OCI-LY7 (cell line): Measurements from ENCODE around the gene KCNE1. TPM values are rescaled to one million over a fixed set of nuclear protein-coding genes. Genes with fewer than 3 reads are reported as not detected.

Source experiments
- BruUV-seq: library from RNA; stranded (reverse); fragments of 400-500 nt; replicated peaks from 2 replicates; lab custom pipeline; 2021; lab: Mats Ljungman, UMichigan
- CTCF ChIA-PET: fragments of 300-600 bp; sonication (Branson Sonifier 250); formaldehyde crosslinking; loops from one replicate; lab custom pipeline; 2022; ENCODE audit warnings: antibody characterized with exemption; ENCODE audit not compliant: unreplicated experiment; lab: Charles Lee
- POLR2A ChIA-PET: fragments of 300-600 bp; sonication (Branson Sonifier 250); formaldehyde crosslinking; loops from one replicate; lab custom pipeline; 2022; ENCODE audit warnings: antibody characterized with exemption; lab: Charles Lee
- DNase-seq: peaks from one replicate; pipeline ENCODE4 v3.0.0-alpha.2; 2015; ENCODE audit warnings: low spot score
- H2AFZ ChIP-seq: fragments of 200-600 bp; sonication (generic), shearing (Covaris generic); 2 replicates; pipeline ENCODE4 v1.6.1; 2014; ENCODE audit warnings: mild to moderate bottlenecking, antibody characterized with exemption, low read length, moderate library complexity
- H3K27ac ChIP-seq: fragments of 200-600 bp; sonication (generic); 2 replicates; pipeline ENCODE4 v1.5.1; 2014; ENCODE audit warnings: mixed run types, low read depth, mild to moderate bottlenecking, moderate library complexity, low read length, inconsistent platforms; ENCODE audit not compliant: poor library complexity, severe bottlenecking
- H3K36me3 ChIP-seq: fragments of 200-600 bp; sonication (generic); 2 replicates; pipeline ENCODE4 v1.6.1; 2014; ENCODE audit warnings: mild to moderate bottlenecking, antibody characterized with exemption, low read length, moderate library complexity, mixed read lengths; ENCODE audit not compliant: insufficient read depth
- H3K4me1 ChIP-seq: fragments of 200-600 bp; sonication (generic); 2 replicates; pipeline ENCODE4 v1.5.1; 2014; ENCODE audit warnings: mild to moderate bottlenecking, low read length; ENCODE audit not compliant: insufficient read depth, poor library complexity, severe bottlenecking
- H3K4me2 ChIP-seq: fragments of 200-600 bp; sonication (generic); 2 replicates; pipeline ENCODE4 v1.6.1; 2014; ENCODE audit warnings: mild to moderate bottlenecking, low read length
- H3K4me3 ChIP-seq: fragments of 200-600 bp; sonication (generic); 2 replicates; pipeline ENCODE4 v1.5.1; 2014; ENCODE audit warnings: mild to moderate bottlenecking, low read depth, low read length; ENCODE audit not compliant: poor library complexity, severe bottlenecking
- H3K79me2 ChIP-seq: fragments of 200-600 bp; sonication (generic); 2 replicates; pipeline ENCODE4 v1.6.1; 2016; ENCODE audit warnings: low read depth, mild to moderate bottlenecking, low read length, moderate library complexity, mixed read lengths; ENCODE audit not compliant: insufficient read depth
- H3K9me2 ChIP-seq: fragments of 200-600 bp; sonication (generic); 2 replicates; pipeline ENCODE4 v1.6.1; 2016; ENCODE audit warnings: mild to moderate bottlenecking, low read length, mixed read lengths; ENCODE audit not compliant: insufficient read depth
- H3K9me3 ChIP-seq: fragments of 200-600 bp; sonication (generic); 2 replicates; pipeline ENCODE4 v1.6.1; 2014; ENCODE audit warnings: mild to moderate bottlenecking, mixed run types, low read length, mixed read lengths
- H4K20me1 ChIP-seq: fragments of 200-600 bp; sonication (generic); 2 replicates; pipeline ENCODE4 v1.6.1; 2014; ENCODE audit warnings: mild to moderate bottlenecking, antibody characterized with exemption, low read length, moderate library complexity, mixed read lengths; ENCODE audit not compliant: insufficient read depth
- EZH2phosphoT487 ChIP-seq: fragments of 200-600 bp; sonication (generic); IDR thresholded peaks from 2 replicates; pipeline ENCODE4 v1.6.1; 2018; ENCODE audit warnings: low read depth, borderline replicate concordance, mild to moderate bottlenecking, mixed run types, antibody characterized with exemption, low read length, moderate library complexity, mixed read lengths
- intact Hi-C: fragments of 100-400 bp; cut with micrococcal nuclease; formaldehyde crosslinking; loops from one replicate; pipeline ENCODE4 v1.10.0; 2022; ENCODE audit not compliant: unreplicated experiment
- total RNA-seq, 2 experiments: library from RNA; depleted of rRNA in 1 of 2; stranded (reverse); fragments of >200 nt in 1 of 2; shearing (Covaris generic) in 1 of 2; gene quantifications; 2 replicates each; pipeline ENCODE4 v1.2.3, GENCODE V29; 2014 to 2022
- TF ChIP-seq, protein P1 (sequence below): fragments of 200-600 bp; sonication (generic); conservative IDR thresholded peaks from 2 replicates; pipeline ENCODE4 v1.5.1; 2014; ENCODE audit warnings: mild to moderate bottlenecking, antibody characterized with exemption, low read length, moderate library complexity, mixed read lengths

The KCNE1 gene
- total RNA-seq, 2 experiments from 2014 or later: 0.15 TPM; not detected in 1

DNA sequence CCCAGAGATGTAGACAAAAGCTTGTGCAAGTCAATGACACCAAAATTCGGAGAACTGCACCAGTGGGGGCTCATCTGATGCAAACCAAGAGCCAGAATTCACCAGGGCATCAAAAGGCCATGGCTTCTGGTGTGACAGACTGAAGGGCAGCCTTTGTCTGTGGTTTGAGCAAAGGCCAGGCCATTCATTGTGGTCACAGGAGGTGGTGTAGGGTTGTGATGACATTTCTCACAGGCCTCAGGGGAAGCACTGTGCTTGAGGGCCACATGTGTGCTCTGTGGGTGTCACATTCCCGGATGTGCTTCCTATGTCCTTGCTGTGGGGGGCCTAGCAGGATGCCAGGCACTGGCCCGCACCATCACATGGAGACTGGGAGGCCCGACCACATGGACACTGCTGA, 22.5 kb upstream of the KCNE1 start:
- no peak for DNase-seq

DNA sequence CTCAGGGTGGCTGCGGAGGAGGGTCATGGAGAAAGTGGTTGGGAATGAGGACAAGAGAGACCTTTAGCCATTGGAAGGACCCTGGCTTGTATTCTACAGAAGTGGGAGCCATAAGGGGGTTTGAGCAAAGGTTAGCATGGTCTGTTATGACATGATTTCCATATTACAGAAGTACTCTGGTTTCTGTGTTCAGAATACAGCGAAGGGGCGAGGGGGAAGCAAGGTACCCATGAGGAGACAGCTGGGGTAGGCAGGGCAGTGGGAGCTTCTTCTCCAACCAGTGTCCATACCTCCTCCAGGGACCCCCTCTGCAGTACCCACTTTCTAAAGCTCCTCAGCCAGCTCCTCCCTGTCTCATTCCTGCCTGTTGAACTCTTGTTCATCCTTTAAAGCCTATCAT, 21.9 kb upstream of the KCNE1 start:
- Histone ChIP-seq H4K20me1 (no peaks in the 10 kb centered on the region), H3K36me3 (no peaks in the 10 kb centered on the region), H3K4me1 (no peaks in the 10 kb centered on the region), H3K27ac (no peak overlapping the region), H3K4me3 (no peak overlapping the region), H3K9me2 (no peaks in the 10 kb centered on the region), H3K9me3 (no peaks in the 10 kb centered on the region), H3K4me2 (no peak overlapping the region), H3K79me2 (no peaks in the 10 kb centered on the region), H2AFZ (no peak overlapping the region)
- CTCF ChIA-PET: no interaction called here
- TF ChIP-seq, protein P1, sequence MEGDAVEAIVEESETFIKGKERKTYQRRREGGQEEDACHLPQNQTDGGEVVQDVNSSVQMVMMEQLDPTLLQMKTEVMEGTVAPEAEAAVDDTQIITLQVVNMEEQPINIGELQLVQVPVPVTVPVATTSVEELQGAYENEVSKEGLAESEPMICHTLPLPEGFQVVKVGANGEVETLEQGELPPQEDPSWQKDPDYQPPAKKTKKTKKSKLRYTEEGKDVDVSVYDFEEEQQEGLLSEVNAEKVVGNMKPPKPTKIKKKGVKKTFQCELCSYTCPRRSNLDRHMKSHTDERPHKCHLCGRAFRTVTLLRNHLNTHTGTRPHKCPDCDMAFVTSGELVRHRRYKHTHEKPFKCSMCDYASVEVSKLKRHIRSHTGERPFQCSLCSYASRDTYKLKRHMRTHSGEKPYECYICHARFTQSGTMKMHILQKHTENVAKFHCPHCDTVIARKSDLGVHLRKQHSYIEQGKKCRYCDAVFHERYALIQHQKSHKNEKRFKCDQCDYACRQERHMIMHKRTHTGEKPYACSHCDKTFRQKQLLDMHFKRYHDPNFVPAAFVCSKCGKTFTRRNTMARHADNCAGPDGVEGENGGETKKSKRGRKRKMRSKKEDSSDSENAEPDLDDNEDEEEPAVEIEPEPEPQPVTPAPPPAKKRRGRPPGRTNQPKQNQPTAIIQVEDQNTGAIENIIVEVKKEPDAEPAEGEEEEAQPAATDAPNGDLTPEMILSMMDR: no peak
- no peak for TF ChIP-seq EZH2phosphoT487
- no TSS peak for BruUV-seq
- POLR2A ChIA-PET: no interaction called here
- no peak for DNase-seq
- intact Hi-C loops: no loop called here

More for the DNA sequence above, 22.5 kb upstream of the KCNE1 start:
- Histone ChIP-seq H3K9me3 (no peaks in the 10 kb centered on the region), H3K4me1 (no peaks in the 10 kb centered on the region), H3K36me3 (no peaks in the 10 kb centered on the region), H2AFZ (no peak overlapping the region), H3K4me3 (no peak overlapping the region), H3K9me2 (no peaks in the 10 kb centered on the region), H3K4me2 (no peak overlapping the region), H3K27ac (no peak overlapping the region), H4K20me1 (no peaks in the 10 kb centered on the region), H3K79me2 (no peaks in the 10 kb centered on the region)
- ChIA-PET POLR2A (no interaction called here), CTCF (no interaction called here)
- BruUV-seq: no TSS peak
- intact Hi-C loops: no loop called here
- TF ChIP-seq, protein P1: no peak
- TF ChIP-seq EZH2phosphoT487: no peak

DNA sequence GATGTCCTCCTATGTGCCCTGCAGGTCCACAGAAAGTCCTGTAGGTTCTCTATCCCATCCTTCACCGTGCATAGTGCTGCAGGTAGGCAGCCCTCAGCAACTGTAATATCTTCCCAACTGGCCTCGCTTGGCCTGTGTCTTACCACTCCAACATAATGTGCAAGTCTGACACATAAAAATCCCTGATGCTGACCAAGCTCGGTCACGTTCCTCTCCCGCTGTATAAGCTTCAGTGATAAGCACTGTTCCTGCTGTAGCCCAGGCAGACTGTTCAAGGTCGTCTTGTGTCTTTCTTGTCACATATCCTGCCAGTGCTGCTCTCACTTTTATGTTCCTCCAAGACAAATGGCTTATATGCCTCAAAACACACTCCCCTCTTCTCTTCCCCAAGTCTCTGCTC, 19.4 kb upstream of the KCNE1 start:
- CTCF ChIA-PET: no interaction called here
- BruUV-seq: no TSS peak
- H3K36me3 ChIP-seq: no peaks in the 10 kb centered on the region

More for the DNA sequence above, 19.4 kb upstream of the KCNE1 start:
- Histone ChIP-seq H3K4me1 (no peaks in the 10 kb centered on the region), H3K9me3 (no peaks in the 10 kb centered on the region), H3K27ac (no peak overlapping the region), H3K79me2 (no peaks in the 10 kb centered on the region), H3K4me3 (no peak overlapping the region), H4K20me1 (no peaks in the 10 kb centered on the region), H3K4me2 (no peak overlapping the region), H3K9me2 (no peaks in the 10 kb centered on the region), H2AFZ (no peak overlapping the region)
- intact Hi-C loops: no loop called here
- POLR2A ChIA-PET: no interaction called here
- TF ChIP-seq, protein P1: no peak
- TF ChIP-seq EZH2phosphoT487: no peak
- DNase-seq: no peak
